IMR-90 (cell line): ENCODE data around the gene LSMEM2. TPM values are rescaled to one million over a fixed set of nuclear protein-coding genes. Genes with fewer than 3 reads are reported as not detected.

Experiments
- ATAC-seq: fragments of 200-7000 bp; cut with Tn5 transposase; 2 replicates; pipeline ENCODE4 v1.9.1; 2020; ENCODE audit warnings: low read depth, mild to moderate bottlenecking, moderate library complexity
- BruUV-seq: library from RNA; stranded (reverse); fragments of 400-500 nt; replicated peaks from 2 replicates; lab custom pipeline; 2021; lab: Mats Ljungman, UMichigan
- CTCF ChIA-PET: fragments of 300-600 bp; formaldehyde crosslinking; extraction: SDS; loops from one replicate; lab custom pipeline; 2021; ENCODE audit warnings: antibody characterized with exemption; lab: Yijun Ruan, JAX
- POLR2A ChIA-PET: fragments of 300-600 bp; sonication (Branson Sonifier 250); formaldehyde crosslinking; loops from one replicate; lab custom pipeline; 2022; ENCODE audit warnings: antibody characterized with exemption; ENCODE audit not compliant: unreplicated experiment; lab: Charles Lee
- DNase-seq: peaks from one replicate; pipeline ENCODE4 v3.0.0; 2013
- H2AFZ ChIP-seq: replicated peaks from 2 replicates; pipeline ENCODE3; 2013; ENCODE audit warnings: low read length, mild to moderate bottlenecking; ENCODE audit not compliant: poor library complexity
- H2AK5ac ChIP-seq: 2 replicates; pipeline ENCODE4 v1.6.1; 2013; ENCODE audit warnings: low read depth, low read length, inconsistent platforms
- H2AK9ac ChIP-seq: replicated peaks from 2 replicates; pipeline ENCODE3; 2013; ENCODE audit warnings: mild to moderate bottlenecking, low read depth, low read length, moderate library complexity; ENCODE audit not compliant: poor library complexity
- H2BK120ac ChIP-seq: 2 replicates; pipeline ENCODE4 v1.6.1; 2013; ENCODE audit warnings: low read depth, low read length, inconsistent platforms
- H2BK15ac ChIP-seq: 3 replicates; pipeline ENCODE4 v1.6.1; 2013; ENCODE audit warnings: low read depth, low read length, inconsistent platforms
- H2BK20ac ChIP-seq: 2 replicates; pipeline ENCODE4 v1.6.1; 2013; ENCODE audit warnings: low read depth, mild to moderate bottlenecking, inconsistent platforms, low read length, moderate library complexity
- H2BK5ac ChIP-seq: 2 replicates; pipeline ENCODE4 v1.6.1; 2013; ENCODE audit warnings: mild to moderate bottlenecking, low read depth, low read length, inconsistent platforms; ENCODE audit not compliant: poor library complexity, severe bottlenecking
- H3K14ac ChIP-seq: replicated peaks from 2 replicates; pipeline ENCODE4 v1.6.1; 2013; ENCODE audit warnings: low read depth, low read length, inconsistent platforms
- H3K18ac ChIP-seq: 2 replicates; pipeline ENCODE4 v1.6.1; 2013; ENCODE audit warnings: low read depth, low read length, control low read depth
- H3K23ac ChIP-seq: 2 replicates; pipeline ENCODE4 v1.6.1; 2013; ENCODE audit warnings: low read depth, low read length, inconsistent platforms
- H3K27ac ChIP-seq: 2 replicates; pipeline ENCODE4 v1.5.1; 2013; ENCODE audit warnings: mild to moderate bottlenecking, control low read depth, low read length; ENCODE audit not compliant: insufficient read depth
- H3K27me3 ChIP-seq: 2 replicates; pipeline ENCODE4 v1.6.1; 2013; ENCODE audit warnings: low read length; ENCODE audit not compliant: control insufficient read depth, insufficient read depth
- H3K36me3 ChIP-seq: 2 replicates; pipeline ENCODE4 v1.6.1; 2013; ENCODE audit warnings: low read length, mixed read lengths; ENCODE audit not compliant: control insufficient read depth, insufficient read depth
- H3K4ac ChIP-seq: 2 replicates; pipeline ENCODE4 v1.6.1; 2013; ENCODE audit warnings: low read depth, low read length, inconsistent platforms
- H3K4me1 ChIP-seq: 2 replicates; pipeline ENCODE4 v1.6.1; 2013; ENCODE audit warnings: low read length, mixed read lengths; ENCODE audit not compliant: control insufficient read depth, insufficient read depth
- H3K4me2 ChIP-seq: 2 replicates; pipeline ENCODE4 v1.6.1; 2013; ENCODE audit warnings: low read depth, mild to moderate bottlenecking, control low read depth, low read length, moderate library complexity
- H3K4me3 ChIP-seq: 2 replicates; pipeline ENCODE4 v1.5.1; 2013; ENCODE audit warnings: low read depth, mild to moderate bottlenecking, control low read depth, low read length, moderate library complexity; ENCODE audit not compliant: insufficient read depth
- H3K56ac ChIP-seq: 2 replicates; pipeline ENCODE4 v1.6.1; 2013; ENCODE audit warnings: low read length, inconsistent platforms; ENCODE audit not compliant: insufficient read depth; ENCODE audit errors: extremely low read depth
- H3K79me1 ChIP-seq, 2 experiments: 2 replicates each; pipeline ENCODE4 v1.6.1; 2013; ENCODE audit warnings: low read length in 2 of 2, inconsistent platforms in 1 of 2, low read depth in 1 of 2
- H3K9ac ChIP-seq: 2 replicates; pipeline ENCODE4 v1.6.1; 2013; ENCODE audit warnings: low read depth, low read length, control low read depth
- H3K9me1 ChIP-seq: 2 replicates; pipeline ENCODE4 v1.6.1; 2013; ENCODE audit warnings: low read length, inconsistent platforms; ENCODE audit not compliant: insufficient read depth
- H3K9me3 ChIP-seq: 2 replicates; pipeline ENCODE4 v1.6.1; 2013; ENCODE audit warnings: low read length; ENCODE audit not compliant: control insufficient read depth, insufficient read depth
- H4K20me1 ChIP-seq: 2 replicates; pipeline ENCODE4 v1.6.1; 2013; ENCODE audit warnings: low read length, inconsistent platforms; ENCODE audit not compliant: insufficient read depth
- H4K5ac ChIP-seq: 2 replicates; pipeline ENCODE4 v1.6.1; 2013; ENCODE audit warnings: mild to moderate bottlenecking, low read depth, low read length, control low read depth
- H4K8ac ChIP-seq, 2 experiments: 2 replicates each; pipeline ENCODE4 v1.6.1; 2013; ENCODE audit warnings: low read depth in 2 of 2, low read length in 2 of 2, control low read depth in 1 of 2, inconsistent platforms in 1 of 2
- H4K91ac ChIP-seq: 2 replicates; pipeline ENCODE4 v1.6.1; 2013; ENCODE audit warnings: low read depth, low read length, inconsistent platforms; ENCODE audit not compliant: insufficient read depth
- BHLHE40 ChIP-seq: fragments of 150-350 bp; IDR thresholded peaks from 2 replicates; pipeline ENCODE4 v1.6.1; 2016; ENCODE audit warnings: mild to moderate bottlenecking, low read depth, low read length
- WGBS, 2 experiments: methylation state at CpG; one replicate each; pipeline versions ENCODE4 v1.1.5 to v1.1.7; 2013; ENCODE audit warnings: missing lambda C conversion rate in 2 of 2; ENCODE audit not compliant: insufficient read length in 1 of 2; ENCODE audit errors: extremely low coverage in 2 of 2; 5-methylcytosine and 5-hydroxymethylcytosine counted together
- dilution Hi-C: fragments of 300-500 bp; cut with HindIII; formaldehyde crosslinking; loops from one replicate; pipeline ENCODE4 v1.14.3; 2018; ENCODE audit warnings: low sequenced_read_pairs; ENCODE audit not compliant: unreplicated experiment
- in situ Hi-C: fragments of 300-500 bp; cut with MboI; formaldehyde crosslinking; loops from 3 replicates; pipeline ENCODE4 v1.14.3; 2019; ENCODE audit warnings: low sequenced_read_pairs, inconsistent platforms, mixed read lengths
- intact Hi-C: fragments of 100-400 bp; cut with micrococcal nuclease; formaldehyde crosslinking; loops from 2 replicates; pipeline ENCODE4 v1.10.0; 2022
- polyA plus RNA-seq, 3 experiments: library from polyadenylated mRNA; depleted of rRNA; stranded (reverse); fragments of >200 nt; gene quantifications; 2 replicates each; pipeline ENCODE4 v1.2.3, GENCODE V29; 2012; ENCODE audit warnings: low replicate concordance in 1 of 3
- total RNA-seq: library from RNA; depleted of rRNA; stranded (reverse); fragments of >200 nt; gene quantifications from 2 replicates; pipeline ENCODE4 v1.2.3, GENCODE V29; 2012

The LSMEM2 gene
- total and polyA plus RNA-seq, 2 of the 4 experiments (the other 2 are of a cell fraction): under 0.01 TPM; not detected in 1

DNA sequence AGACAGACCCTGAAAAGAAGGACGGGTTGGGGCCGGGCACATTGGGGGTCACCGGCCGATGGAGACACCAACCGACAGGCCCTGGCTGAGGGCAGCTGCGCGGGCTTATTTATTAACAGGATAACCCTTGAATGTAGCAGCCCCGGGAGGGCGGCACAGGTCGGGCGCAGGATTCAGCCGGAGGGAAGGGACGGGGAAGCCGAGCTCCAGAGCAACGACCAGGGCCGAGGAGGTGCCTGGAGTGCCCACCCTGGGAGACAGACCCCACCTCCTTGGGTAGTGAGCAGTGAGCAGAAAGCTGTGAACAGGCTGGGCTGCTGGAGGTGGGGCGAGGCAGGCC, 2.2 kb upstream of the LSMEM2 start:
- no peak overlapping the region for H2BK120ac ChIP-seq
- H3K27ac ChIP-seq: no peak overlapping the region
- no peak overlapping the region for H3K18ac ChIP-seq
- H3K4me1 ChIP-seq: 0 out of 2 replicates have a peak, but pooled peaks cover 2% of the 10 kb centered on the region
- H4K8ac ChIP-seq: no peak overlapping the region
- H4K20me1 ChIP-seq: no peaks in the 10 kb centered on the region
- H2AK9ac ChIP-seq: no peak overlapping the region
- H3K4ac ChIP-seq: no peak overlapping the region
- no peak overlapping the region for H3K4me3 ChIP-seq
- H3K9me1 ChIP-seq: no peaks in the 10 kb centered on the region
- H2BK15ac ChIP-seq: no peak overlapping the region
- DNase-seq (no peak), ATAC-seq (no peak)
- no peak overlapping the region for H4K91ac ChIP-seq
- H2BK20ac ChIP-seq: no peak overlapping the region
- no peak overlapping the region for H2AK5ac ChIP-seq
- H3K9me3 ChIP-seq: no peaks in the 10 kb centered on the region
- H3K56ac ChIP-seq: no peak overlapping the region
- H2AFZ ChIP-seq: no peak overlapping the region
- H3K14ac ChIP-seq: no peak overlapping the region
- no peak for TF ChIP-seq BHLHE40
- peaks cover 18% of the 10 kb centered on the region; the same call in 1 of the 2 replicates for H3K36me3 ChIP-seq
- WGBS, 2 experiments: 84% methylated on average over 15 of the region's 17 CpGs; no CpG with 5 or more reads in 1 of the 2 experiments
- ChIA-PET CTCF (no interaction called here), POLR2A (no interaction called here)
- intact Hi-C loops (no loop called here), in situ Hi-C loops (no loop called here), dilution Hi-C loops (no loop called here)
- no peak overlapping the region for H4K5ac ChIP-seq
- no peaks in the 10 kb centered on the region for H3K79me1 ChIP-seq
- H3K9ac ChIP-seq: no peak overlapping the region
- no peak overlapping the region for H3K23ac ChIP-seq
- H3K4me2 ChIP-seq: no peak overlapping the region
- no TSS peak for BruUV-seq
- H2BK5ac ChIP-seq: no peak overlapping the region
- no peaks in the 10 kb centered on the region for H3K27me3 ChIP-seq
